GM18505 (cell line): ENCODE measurements around the gene C4orf50.

Experiments used
- ATAC-seq: cut with Tn5 transposase; IDR thresholded peaks from one replicate; pipeline ENCODE4 v1.9.1; 2021; ENCODE audit not compliant: unreplicated experiment
- POLR2A ChIP-seq: IDR thresholded peaks from 4 replicates; pipeline ENCODE4 v1.6.1; 2011; ENCODE audit warnings: borderline replicate concordance; ENCODE audit not compliant: insufficient read depth, insufficient read length; ENCODE audit errors: extremely low read depth

The C4orf50 gene

GRCh38 chr4:5982156-5982973 lies 35.9 kb downstream of the C4orf50 start:
- TF ChIP-seq POLR2A: no peak
- ATAC-seq: no peak

GRCh38 chr4:5980436-5981155 lies 37.6 kb downstream of the C4orf50 start:
- no peak for TF ChIP-seq POLR2A
- ATAC-seq: no peak

- no peak for ATAC-seq
- TF ChIP-seq POLR2A: no peak
Measured at GRCh38 chr4:5979981-5980380, 38.2 kb downstream of the C4orf50 start.

GRCh38 chr4:5976921-5977320 lies 41.3 kb downstream of the C4orf50 start:
- no peak for TF ChIP-seq POLR2A
- ATAC-seq: no peak

- no peak for ATAC-seq
- no peak for TF ChIP-seq POLR2A
Measured at GRCh38 chr4:5976431-5976830, 41.8 kb downstream of the C4orf50 start.

- TF ChIP-seq POLR2A: no peak
- no peak for ATAC-seq
Measured at GRCh38 chr4:5974321-5974720, 43.9 kb downstream of the C4orf50 start.

GRCh38 chr4:5973486-5974220 lies 44.6 kb downstream of the C4orf50 start:
- TF ChIP-seq POLR2A: no peak
- no peak for ATAC-seq

- no peak for ATAC-seq
- no peak for TF ChIP-seq POLR2A
Measured at GRCh38 chr4:5973033-5973432, 45.2 kb downstream of the C4orf50 start.

- TF ChIP-seq POLR2A: no peak
- no peak for ATAC-seq
Measured at GRCh38 chr4:5972571-5972970, 45.7 kb downstream of the C4orf50 start.

- TF ChIP-seq POLR2A: no peak
- ATAC-seq: no peak
Measured at GRCh38 chr4:5971078-5971450, 47.2 kb downstream of the C4orf50 start.

GRCh38 chr4:5970381-5971077 lies 47.7 kb downstream of the C4orf50 start:
- TF ChIP-seq POLR2A: no peak
- ATAC-seq: no peak

GRCh38 chr4:5969777-5970176 lies 48.5 kb downstream of the C4orf50 start:
- no peak for TF ChIP-seq POLR2A

GRCh38 chr4:5969336-5969735 lies 48.9 kb downstream of the C4orf50 start:
- ATAC-seq: no peak

More at GRCh38 chr4:5969777-5970176, 48.5 kb downstream of the C4orf50 start:
- ATAC-seq: no peak

GRCh38 chr4:5968246-5968645 lies 50.0 kb downstream of the C4orf50 start:
- no peak for ATAC-seq

More at GRCh38 chr4:5969336-5969735, 48.9 kb downstream of the C4orf50 start:
- no peak for TF ChIP-seq POLR2A

GRCh38 chr4:5967783-5968182 lies 50.4 kb downstream of the C4orf50 start:
- no peak for TF ChIP-seq POLR2A
- no peak for ATAC-seq

More at GRCh38 chr4:5968246-5968645, 50.0 kb downstream of the C4orf50 start:
- no peak for TF ChIP-seq POLR2A
